ENCODE data around the gene ICAM5. TPM values are rescaled to one million over a fixed set of nuclear protein-coding genes. Genes with fewer than 3 reads are reported as not detected.
A peak's percentile ranks its signal among the peaks of the same experiment; 100 is the strongest.
"Not testable (repeated sequence)": the region's sequence is repeated elsewhere in the genome, so short reads cannot be mapped to it uniquely, and the experiment has no call there.

Gene ICAM5
- polyA plus RNA-seq (ENCODE audit: insufficient read length), result 0.18 TPM

- DNase-seq (ENCODE audit: low read depth), result no peak
These were observed at the start of gene ICAM5 for GRCh38 chr19:10289836-10290356. ICAM5 (plus strand) TSS chr19:10289952; CDS start chr19:10290044, 92 bp downstream.

GRCh38 chr19:10241826-10242449 is 47.8 kb upstream of the ICAM5 start:
- DNase-seq (ENCODE audit: low read depth), result not testable (repeated sequence)

DNA sequence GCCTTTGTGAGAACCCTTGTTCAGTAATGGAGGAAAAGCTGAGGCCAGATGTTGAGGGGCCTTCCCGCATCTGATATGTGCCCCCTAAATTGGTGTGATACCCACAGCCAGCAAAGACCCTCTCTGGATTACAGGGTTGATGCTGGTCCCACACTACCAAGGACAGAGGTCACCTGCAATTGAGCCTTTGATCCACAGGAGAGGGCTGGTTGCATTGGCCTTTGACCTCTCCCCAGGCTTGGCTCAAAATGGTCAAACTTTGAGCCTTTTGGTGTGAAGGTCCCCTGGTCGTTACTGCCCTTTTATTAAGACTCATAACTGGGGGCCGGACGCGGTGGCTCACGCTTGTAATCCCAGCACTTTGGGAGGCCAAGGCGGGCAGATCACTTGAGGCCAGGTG is 46.1 kb upstream of the ICAM5 start:
- DNase-seq (ENCODE audit: low read depth), result no peak

GRCh38 chr19:10245189-10245939 is 44.4 kb upstream of the ICAM5 start:
- no peak for DNase-seq (ENCODE audit: low read depth)

DNA sequence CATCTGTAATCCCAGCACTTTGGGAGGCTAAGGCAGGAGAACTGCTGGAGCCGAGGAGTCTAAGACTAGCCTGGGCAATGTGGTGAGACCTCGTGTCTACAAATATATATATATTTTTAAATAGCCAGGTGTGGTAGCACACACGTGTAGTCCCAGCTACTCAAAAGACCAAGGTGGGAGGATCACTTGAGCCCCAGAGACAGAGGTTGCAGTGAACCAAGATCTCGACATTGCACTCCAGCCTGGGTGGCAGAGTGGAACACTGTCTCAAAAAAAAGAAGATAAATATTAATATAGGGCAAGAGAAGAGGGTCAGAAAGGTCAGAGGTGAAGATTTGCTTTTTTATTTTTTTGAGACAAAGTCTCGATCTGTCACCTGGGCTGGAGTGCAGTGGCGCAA is 43.2 kb upstream of the ICAM5 start:
- no peak for DNase-seq (ENCODE audit: low read depth)

- DNase-seq (ENCODE audit: low read depth), result peak; percentile 98
These were observed 37.7 kb upstream of the ICAM5 start, which contains the start of gene MRPL4 for GRCh38 chr19:10251792-10252694. MRPL4 (plus strand) TSS chr19:10252214; CDS start chr19:10252254, 40 bp downstream.

GRCh38 chr19:10252707-10253106 is 37.0 kb upstream of the ICAM5 start:
- no peak for DNase-seq (ENCODE audit: low read depth)

DNA sequence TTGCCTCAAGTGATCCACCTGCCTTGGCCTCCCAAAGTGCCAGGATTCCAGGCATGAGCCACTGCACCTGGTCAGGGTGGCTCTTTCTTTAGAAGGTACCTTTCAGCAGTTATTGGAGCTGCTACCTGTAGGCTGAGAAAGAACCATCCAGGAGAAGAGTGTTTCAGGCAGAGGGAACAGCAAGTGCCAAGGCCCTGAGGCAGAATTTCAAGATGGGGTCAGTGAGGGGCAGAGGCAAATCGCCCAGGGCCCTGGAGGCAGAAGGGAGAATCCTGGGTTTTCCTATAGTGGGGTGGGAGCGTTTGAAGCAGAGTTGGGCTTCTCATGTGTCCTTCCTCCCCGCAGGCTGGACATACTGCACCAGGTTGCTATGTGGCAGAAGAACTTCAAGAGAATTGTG is 35.5 kb upstream of the ICAM5 start:
- no peak for DNase-seq (ENCODE audit: low read depth)

DNA sequence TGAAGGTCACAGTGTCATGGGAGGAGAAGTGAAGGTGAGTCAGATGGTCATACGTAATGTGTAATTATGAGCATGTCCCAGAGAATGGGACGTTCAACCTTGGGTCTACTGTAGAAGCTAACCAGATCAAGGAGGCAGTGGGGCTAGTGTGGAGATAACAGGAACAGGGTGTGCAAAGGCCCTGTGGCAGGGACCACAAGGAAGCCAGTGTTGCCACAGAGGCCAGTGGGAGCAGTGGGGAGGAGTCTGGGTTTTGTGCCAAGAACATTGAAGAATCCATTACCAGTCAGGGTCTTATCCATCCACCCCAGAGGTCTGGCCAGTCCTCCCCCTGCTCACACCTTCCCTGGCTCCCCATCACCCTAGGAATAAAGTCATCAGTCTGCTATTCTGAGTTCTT is 34.4 kb upstream of the ICAM5 start:
- DNase-seq (ENCODE audit: low read depth), result no peak

DNA sequence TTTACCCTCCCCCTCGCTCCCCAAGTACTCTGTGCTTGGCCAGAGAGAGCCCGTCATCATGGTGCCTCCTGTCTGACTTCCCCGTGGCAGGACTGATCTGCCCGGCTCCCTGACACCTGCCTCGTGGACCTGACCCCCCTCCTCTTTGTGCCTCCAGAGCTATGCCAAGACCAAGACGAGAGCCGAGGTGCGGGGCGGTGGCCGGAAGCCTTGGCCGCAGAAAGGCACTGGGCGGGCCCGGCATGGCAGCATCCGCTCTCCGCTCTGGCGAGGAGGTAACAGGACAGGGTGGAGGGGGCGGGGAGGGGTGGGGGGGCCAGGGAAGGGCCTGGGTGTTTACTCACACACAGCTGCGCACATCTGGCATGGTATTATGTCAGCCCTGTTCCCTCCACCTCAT is 33.2 kb upstream of the ICAM5 start:
- no peak for DNase-seq (ENCODE audit: low read depth)

GRCh38 chr19:10256970-10257615 is 32.7 kb upstream of the ICAM5 start:
- no peak for DNase-seq (ENCODE audit: low read depth)

DNA sequence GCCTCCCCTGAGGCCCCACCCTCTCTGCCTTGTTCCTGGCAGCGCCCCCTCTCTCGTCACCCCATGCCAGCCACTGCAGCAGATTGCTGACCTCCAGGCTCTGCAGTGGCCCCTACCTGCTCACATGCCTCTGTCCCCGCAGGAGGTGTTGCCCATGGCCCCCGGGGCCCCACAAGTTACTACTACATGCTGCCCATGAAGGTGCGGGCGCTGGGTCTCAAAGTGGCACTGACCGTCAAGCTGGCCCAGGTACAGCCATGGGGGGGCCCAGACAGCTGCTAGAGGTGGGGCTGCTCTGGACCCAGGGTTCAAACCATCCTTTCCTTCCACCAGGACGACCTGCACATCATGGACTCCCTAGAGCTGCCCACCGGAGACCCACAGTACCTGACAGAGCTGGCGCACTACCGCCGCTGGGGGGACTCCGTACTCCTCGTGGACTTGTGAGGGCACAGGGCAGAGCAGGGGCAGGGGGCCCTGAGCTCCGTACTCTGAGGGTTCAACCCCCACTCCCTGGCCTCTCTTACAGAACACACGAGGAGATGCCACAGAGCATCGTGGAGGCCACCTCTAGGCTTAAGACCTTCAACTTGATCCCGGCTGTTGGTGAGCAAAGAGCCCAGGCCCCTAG is 31.6 kb upstream of the ICAM5 start:
- no peak for DNase-seq (ENCODE audit: low read depth)

DNA sequence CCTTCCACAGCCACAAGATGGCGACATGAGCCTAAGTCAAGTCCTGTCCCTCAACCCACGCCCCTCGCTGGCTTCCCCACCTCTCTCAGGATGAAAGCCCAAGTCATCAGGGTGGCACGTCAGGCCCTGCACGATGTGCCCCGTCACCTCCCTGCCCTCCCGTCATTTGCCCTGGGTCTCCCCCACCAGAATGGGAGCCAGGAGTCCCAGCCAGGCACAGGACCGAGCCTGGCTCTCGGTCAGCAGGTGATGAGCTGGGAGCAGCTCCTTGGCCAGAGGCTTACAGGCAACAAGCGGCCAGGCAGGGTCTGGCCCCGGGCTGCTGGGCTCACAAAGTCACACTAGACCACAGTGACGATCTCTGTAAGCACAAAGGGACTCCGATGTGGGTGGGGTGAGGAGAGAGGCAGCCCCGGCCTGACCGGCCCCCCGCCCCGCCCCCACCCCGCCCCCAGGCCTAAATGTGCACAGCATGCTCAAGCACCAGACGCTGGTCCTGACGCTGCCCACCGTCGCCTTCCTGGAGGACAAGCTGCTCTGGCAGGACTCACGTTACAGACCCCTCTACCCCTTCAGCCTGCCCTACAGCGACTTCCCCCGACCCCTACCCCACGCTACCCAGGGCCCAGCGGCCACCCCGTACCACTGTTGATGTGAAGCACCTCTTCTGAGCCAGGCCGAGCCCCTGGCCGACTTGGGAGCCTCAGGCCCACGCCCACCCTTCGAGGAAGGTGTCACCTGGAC is 30.4 kb upstream of the ICAM5 start:
- peak; percentile 51 for DNase-seq (ENCODE audit: low read depth)

GRCh38 chr19:10260141-10260584 is 29.6 kb upstream of the ICAM5 start:
- DNase-seq (ENCODE audit: low read depth), result no peak

DNA sequence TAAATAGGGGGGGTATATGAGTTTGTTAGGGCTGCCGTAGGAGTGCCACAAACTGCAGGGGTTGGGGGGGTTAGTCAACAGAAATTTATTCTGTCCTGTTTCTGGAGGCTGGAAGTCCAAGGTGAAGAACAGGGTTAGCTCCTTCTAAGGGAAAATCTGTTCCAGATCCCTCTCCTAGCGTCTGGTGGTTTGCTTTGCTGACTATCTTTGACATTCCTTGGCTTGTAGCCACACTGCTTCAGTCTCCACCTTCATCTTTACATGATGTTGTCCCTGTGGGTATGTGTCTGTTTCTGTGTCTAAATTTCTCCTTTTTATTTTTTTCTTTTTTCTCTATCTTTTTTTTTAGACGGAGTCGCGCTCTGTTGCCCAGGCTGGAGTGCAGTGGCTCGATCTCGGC is 27.0 kb upstream of the ICAM5 start:
- DNase-seq (ENCODE audit: low read depth), result no peak

- no peak for DNase-seq (ENCODE audit: low read depth)
These were observed 23.0 kb upstream of the ICAM5 start for GRCh38 chr19:10266706-10267105.

- DNase-seq (ENCODE audit: low read depth), result no peak
These were observed 21.7 kb upstream of the ICAM5 start for GRCh38 chr19:10268071-10268470.

DNA sequence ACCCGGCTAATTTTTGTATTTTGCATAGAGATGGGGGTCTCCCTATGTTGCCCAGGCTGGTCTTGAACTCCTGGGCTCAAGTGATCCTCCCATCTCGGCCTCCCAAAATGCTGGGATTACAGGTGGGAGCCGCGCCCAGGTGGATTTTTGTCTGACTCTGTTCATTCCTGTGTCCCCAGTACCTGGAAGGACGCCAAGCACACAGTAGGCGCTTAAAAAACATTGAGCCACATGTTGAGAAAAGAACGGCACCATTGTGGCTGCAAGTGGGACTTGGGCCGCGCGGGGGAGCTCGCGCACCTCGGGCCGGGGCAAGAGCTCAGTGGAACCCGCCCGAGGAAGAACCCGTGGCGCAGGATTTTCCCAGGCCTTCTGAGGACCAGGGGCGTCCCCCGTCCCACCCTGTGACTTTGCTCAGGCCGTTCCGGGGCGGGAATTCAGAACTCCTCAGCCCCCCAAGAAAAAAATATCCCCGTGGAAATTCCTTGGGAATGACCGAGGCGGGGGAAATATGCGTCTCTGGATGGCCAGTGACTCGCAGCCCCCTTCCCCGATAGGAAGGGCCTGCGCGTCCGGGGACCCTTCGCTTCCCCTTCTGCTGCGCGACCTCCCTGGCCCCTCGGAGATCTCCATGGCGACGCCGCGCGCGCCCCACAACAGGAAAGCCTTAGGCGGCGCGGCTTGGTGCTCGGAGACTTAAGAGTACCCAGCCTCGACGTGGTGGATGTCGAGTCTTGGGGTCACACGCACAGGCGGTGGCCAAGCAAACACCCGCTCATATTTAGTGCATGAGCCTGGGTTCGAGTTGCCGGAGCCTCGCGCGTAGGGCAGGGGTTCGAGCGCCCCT is 20.2 kb upstream of the ICAM5 start:
- DNase-seq (ENCODE audit: low read depth), result no peak

DNA sequence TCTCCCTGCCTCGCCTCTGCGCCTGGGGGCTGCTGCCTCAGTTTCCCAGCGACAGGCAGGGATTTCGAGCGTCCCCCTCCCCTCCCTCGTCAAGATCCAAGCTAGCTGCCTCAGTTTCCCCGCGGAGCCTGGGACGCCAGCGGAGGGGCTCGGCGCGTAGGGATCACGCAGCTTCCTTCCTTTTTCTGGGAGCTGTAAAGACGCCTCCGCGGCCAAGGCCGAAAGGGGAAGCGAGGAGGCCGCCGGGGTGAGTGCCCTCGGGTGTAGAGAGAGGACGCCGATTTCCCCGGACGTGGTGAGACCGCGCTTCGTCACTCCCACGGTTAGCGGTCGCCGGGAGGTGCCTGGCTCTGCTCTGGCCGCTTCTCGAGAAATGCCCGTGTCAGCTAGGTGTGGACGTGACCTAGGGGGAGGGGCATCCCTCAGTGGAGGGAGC is 19.6 kb upstream of the ICAM5 start:
- no peak for DNase-seq (ENCODE audit: low read depth)
